Suprapubic skin (tissue), 4 donors: ENCODE data around the gene UQCC5. TPM values are rescaled to one million over a fixed set of nuclear protein-coding genes. Genes with fewer than 3 reads are reported as not detected.

Source experiments
- DNase-seq, 2 donors: peaks; one replicate each; pipeline ENCODE4 v3.0.0-alpha.2; 2019; ENCODE audit warnings: low spot score in 2 of 2
- H3K27ac ChIP-seq: fragments of 200-600 bp; sonication (generic); one replicate; pipeline ENCODE4 v1.5.1; 2019
- H3K27me3 ChIP-seq: fragments of 200-600 bp; sonication (generic); one replicate; pipeline ENCODE4 v1.5.1; 2019
- H3K36me3 ChIP-seq: fragments of 200-600 bp; sonication (generic); one replicate; pipeline ENCODE4 v1.5.1; 2019
- H3K4me1 ChIP-seq: fragments of 200-600 bp; sonication (generic); one replicate; pipeline ENCODE4 v1.5.1; 2019
- H3K4me3 ChIP-seq: fragments of 200-600 bp; sonication (generic); one replicate; pipeline ENCODE4 v1.5.1; 2019; ENCODE audit warnings: mild to moderate bottlenecking
- H3K9me3 ChIP-seq: fragments of 200-600 bp; sonication (generic); one replicate; pipeline ENCODE4 v1.5.1; 2019
- EP300 ChIP-seq: sonication (generic); formaldehyde crosslinking; IDR thresholded peaks from one replicate; pipeline ENCODE4 v1.6.1; 2017; ENCODE audit warnings: antibody characterized with exemption
- POLR2A ChIP-seq, 2 donors: fragments of 450-650 bp; IDR thresholded peaks; one replicate each; pipeline ENCODE4 v1.6.1; 2017; ENCODE audit warnings: antibody characterized with exemption in 2 of 2, mild to moderate bottlenecking in 2 of 2, moderate library complexity in 2 of 2
- POLR2AphosphoS5 ChIP-seq, 3 donors: sonication (generic); formaldehyde crosslinking; IDR thresholded peaks; one replicate each; pipeline ENCODE4 v1.6.1; 2017; ENCODE audit warnings: antibody characterized with exemption in 3 of 3
- WGBS: methylation state at CpG from one replicate; pipeline ENCODE4 v1.1.5; 2018; 5-methylcytosine and 5-hydroxymethylcytosine counted together
- total RNA-seq, 4 donors: library from RNA; depleted of rRNA; stranded (reverse); fragments of >200 nt; gene quantifications; one replicate each; pipeline ENCODE4 v1.1.0, GENCODE V29; 2016
- TF ChIP-seq, protein P1 (sequence below), 2 donors: fragments of 200-600 bp in 1 of 2; fragments of 450-650 bp in 1 of 2; sonication (generic) in 1 of 2; IDR thresholded peaks; one replicate each; pipeline ENCODE4 v1.5.1; 2016 to 2019; ENCODE audit warnings: antibody characterized with exemption in 2 of 2, mild to moderate bottlenecking in 1 of 2, moderate library complexity in 1 of 2

UQCC5 gene
- total RNA-seq, 4 donors from 2014 or later = 0.68 to 4.0 (median 1.2) TPM

DNA sequence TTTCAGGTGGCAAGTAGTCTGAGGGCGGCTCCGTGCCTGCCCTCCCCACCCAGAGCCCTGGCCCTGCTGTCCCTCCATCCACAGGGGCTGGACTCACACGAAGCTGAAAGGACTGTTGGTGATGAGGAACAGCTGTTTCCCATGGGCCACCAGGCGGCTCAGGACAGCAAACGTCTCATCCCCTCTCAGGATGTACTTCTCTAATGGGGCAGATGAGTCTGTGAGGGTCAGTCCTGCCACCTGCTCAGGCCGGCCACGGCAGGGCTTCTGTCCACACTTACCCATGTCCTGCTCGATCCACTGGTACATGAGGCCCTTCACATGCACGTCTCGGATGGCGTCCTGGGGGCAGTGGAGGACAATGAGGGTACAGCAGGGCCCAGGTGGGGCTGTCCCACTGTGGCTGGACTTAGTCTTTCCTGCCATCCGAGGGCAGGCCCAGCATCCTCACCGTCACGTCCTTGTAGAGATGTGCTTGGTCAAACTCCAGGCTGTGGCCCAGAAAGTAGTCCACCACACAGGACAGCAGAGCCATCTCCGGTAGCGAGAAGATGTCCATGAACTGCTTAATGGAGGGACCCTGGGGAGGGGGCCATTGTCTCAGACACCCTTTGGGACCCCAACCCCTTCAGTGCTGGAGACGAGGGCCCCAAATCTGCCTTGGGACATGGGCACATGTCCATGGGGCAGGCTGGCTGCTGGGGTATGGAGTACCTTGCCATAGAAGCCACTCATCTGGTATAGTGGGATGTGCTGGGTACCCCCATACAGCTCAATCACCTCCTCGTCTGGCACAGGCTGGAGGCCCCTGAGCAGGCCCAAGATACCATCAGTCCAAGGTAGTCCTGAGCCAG is 8.4 kb upstream of the UQCC5 start:
- Histone ChIP-seq H3K36me3 (peaks cover 39% of the 10 kb centered on the region), H3K9me3 (no peaks in the 10 kb centered on the region), H3K4me1 (peaks cover 61% of the 10 kb centered on the region), H3K27ac (no peak overlapping the region), H3K4me3 (no peak overlapping the region), H3K27me3 (no peaks in the 10 kb centered on the region)
- WGBS = 88% methylated on average over 6 of the region's 18 CpGs
- DNase-seq = peak in 1 of 2 donors; percentile 63
- TF ChIP-seq POLR2A (IDR thresholded peaks at IDR 0.05) (no peak), EP300 (no peak), POLR2AphosphoS5 (IDR thresholded peaks at IDR 0.05) (no peak)
- TF ChIP-seq, protein P1, sequence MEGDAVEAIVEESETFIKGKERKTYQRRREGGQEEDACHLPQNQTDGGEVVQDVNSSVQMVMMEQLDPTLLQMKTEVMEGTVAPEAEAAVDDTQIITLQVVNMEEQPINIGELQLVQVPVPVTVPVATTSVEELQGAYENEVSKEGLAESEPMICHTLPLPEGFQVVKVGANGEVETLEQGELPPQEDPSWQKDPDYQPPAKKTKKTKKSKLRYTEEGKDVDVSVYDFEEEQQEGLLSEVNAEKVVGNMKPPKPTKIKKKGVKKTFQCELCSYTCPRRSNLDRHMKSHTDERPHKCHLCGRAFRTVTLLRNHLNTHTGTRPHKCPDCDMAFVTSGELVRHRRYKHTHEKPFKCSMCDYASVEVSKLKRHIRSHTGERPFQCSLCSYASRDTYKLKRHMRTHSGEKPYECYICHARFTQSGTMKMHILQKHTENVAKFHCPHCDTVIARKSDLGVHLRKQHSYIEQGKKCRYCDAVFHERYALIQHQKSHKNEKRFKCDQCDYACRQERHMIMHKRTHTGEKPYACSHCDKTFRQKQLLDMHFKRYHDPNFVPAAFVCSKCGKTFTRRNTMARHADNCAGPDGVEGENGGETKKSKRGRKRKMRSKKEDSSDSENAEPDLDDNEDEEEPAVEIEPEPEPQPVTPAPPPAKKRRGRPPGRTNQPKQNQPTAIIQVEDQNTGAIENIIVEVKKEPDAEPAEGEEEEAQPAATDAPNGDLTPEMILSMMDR (IDR thresholded peaks at IDR 0.05) = no peak

DNA sequence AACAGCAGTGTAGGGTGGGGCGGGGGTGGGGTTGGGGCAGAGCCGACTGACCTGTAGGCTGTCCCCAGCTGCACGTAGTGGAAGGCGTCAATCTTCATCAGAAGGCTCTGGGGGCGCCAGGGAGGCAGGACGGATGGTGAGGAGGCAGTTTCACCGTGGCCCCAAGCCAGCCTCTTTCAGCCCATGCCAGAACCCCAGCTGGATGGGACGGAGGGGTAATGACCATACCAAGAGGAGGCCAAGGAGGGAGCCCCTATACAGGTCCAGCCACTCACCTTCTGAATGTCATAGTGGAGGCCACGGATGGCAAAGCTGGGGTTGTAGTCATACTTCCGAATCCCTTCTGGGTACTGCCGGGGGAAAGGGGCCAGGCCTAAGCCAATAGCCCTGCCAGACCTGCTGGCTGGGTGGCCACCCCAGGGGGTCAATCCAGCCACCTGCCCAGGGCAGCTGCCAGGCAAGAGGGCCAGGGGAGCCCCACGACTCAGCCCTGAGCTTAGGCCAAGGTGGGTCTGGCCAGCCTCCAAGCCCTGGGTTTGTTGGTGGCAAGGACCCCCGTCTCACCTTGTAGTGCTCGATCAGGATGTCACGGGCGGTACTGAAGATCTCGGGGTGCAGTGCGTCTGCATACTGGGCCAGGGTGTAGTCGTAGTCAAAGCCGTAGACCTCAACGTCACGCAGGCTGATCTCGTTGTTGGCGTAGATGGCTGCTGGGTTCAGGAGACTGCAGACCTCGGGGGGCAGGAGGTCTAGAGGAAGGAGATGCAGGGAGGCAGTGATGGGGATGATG is 7.6 kb upstream of the UQCC5 start:
- H3K27ac ChIP-seq = no peak overlapping the region

DNA sequence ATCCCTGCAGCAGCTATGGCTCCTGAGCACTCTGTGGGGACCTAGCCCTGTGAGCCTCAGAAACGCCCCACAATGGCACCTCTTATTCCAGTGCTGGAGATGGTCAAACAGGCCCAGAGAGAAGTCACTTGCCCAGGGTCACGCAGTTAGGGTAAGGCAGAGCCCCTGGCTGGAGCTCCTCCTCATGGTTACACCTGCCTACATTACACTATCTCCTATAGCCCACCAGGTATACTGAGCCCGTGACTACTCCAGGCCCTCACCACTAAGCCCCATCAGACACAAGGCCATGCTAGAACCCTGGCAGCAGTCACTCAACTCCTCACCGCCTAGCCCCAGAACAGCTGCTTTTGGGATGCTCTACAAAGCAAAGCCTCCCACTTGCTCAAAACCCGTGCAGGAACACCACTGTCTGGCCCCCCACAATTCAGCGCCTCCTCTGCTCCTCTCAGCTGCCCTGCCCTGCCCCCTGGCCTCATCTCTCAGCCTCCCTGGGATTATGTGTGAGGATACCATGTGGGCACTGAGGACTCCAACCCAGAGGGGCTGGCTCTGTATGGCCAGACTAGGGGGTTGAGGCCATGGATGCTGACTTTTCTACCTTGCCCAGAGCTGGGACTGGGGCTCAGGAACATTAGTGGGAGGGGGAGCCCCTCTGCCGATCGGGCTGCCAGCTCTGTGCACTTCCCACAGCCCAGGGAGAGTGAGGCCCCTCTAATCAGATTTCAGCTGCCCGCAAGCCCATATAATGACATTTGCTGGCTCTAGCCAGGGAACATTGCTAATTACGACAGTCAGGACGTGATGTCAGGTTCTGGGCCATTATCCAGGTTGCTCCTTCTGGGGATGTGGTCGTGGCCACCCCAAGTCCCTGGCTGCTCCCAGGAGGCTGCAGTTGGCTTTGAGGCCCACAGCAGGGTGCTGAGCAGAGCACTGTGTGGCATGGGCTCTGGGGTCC is 6.8 kb upstream of the UQCC5 start:
- Histone ChIP-seq H3K27me3 (no peaks in the 10 kb centered on the region), H3K4me1 (peaks cover 69% of the 10 kb centered on the region), H3K27ac (no peak overlapping the region), H3K9me3 (no peaks in the 10 kb centered on the region), H3K36me3 (peaks cover 22% of the 10 kb centered on the region), H3K4me3 (no peak overlapping the region)
- peak in 1 of 2 donors; percentile 70 for DNase-seq
- WGBS = 80% methylated on average over 10 of the region's 12 CpGs
- TF ChIP-seq, protein P1 (IDR thresholded peaks at IDR 0.05) = no peak
- TF ChIP-seq POLR2A (IDR thresholded peaks at IDR 0.05) = no peak
- TF ChIP-seq EP300 = no peak
- no peak for TF ChIP-seq POLR2AphosphoS5 (IDR thresholded peaks at IDR 0.05)

More for the DNA sequence above, 7.6 kb upstream of the UQCC5 start:
- TF ChIP-seq POLR2AphosphoS5 (IDR thresholded peaks at IDR 0.05) (no peak), EP300 (no peak), POLR2A (IDR thresholded peaks at IDR 0.05) (no peak)
- TF ChIP-seq, protein P1 (IDR thresholded peaks at IDR 0.05) = no peak
- WGBS = 89% methylated on average over 16 of the region's 25 CpGs
- Histone ChIP-seq H3K4me1 (peaks cover 66% of the 10 kb centered on the region), H3K27me3 (no peaks in the 10 kb centered on the region), H3K36me3 (peaks cover 30% of the 10 kb centered on the region), H3K9me3 (no peaks in the 10 kb centered on the region), H3K4me3 (no peak overlapping the region)
- DNase-seq = peak in 1 of 2 donors; percentile 76

DNA sequence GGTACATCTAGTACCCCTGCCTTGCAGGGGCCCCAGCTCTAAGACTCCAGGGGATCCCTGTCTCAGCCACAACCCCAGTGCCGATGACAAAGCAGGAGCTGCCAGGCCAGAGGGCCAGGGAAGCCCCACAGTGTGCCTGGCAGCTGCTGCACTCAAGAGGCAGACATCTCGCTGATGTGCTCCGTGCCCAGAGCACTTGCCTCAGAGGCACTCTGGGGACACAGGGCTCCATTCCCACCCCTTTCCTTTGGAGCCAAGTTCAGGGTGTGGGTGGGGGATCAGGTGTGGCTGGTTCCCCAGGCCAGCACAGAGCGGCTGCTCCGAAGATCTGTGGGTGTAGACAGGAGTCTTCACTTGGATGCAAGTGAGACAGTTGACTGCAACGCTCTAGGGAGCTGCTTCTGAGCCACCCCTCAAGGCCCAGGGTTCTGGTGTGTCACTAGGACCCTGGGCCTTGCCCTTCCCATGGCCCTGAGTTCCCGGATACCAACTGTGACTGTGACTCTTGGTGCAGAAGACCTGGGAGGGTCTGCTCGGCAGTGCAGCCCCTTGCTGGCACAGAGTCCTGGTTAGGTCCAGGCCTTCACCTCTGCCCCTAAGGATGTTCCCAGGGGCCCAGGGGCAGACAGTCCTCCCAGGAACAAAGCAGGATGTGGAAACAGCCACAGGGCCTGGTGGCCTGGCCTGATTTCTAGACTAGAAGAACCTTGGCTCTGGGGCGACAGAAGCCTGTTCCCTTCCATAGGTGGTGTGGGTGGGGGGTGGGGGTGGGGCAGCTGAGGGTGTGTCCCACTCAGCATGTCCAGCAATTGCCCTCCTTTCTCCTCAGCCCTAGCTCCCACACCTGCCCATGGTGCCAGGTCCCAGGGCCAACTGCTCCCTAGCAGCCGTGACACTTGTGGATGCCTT is 5.2 kb upstream of the UQCC5 start:
- 44% methylated on average over 3 of the region's 10 CpGs for WGBS
- peak; percentile 59 to 75 for DNase-seq
- H3K36me3 ChIP-seq = peaks cover 22% of the 10 kb centered on the region
- peaks cover 71% of the 10 kb centered on the region for H3K4me1 ChIP-seq
- TF ChIP-seq EP300 = no peak
- TF ChIP-seq, protein P1 (IDR thresholded peaks at IDR 0.05) = no peak
- TF ChIP-seq POLR2AphosphoS5 (IDR thresholded peaks at IDR 0.05) = no peak
- no peak for TF ChIP-seq POLR2A (IDR thresholded peaks at IDR 0.05)
- H3K27me3 ChIP-seq = no peaks in the 10 kb centered on the region
- peak overlapping the region; percentile 2 for H3K27ac ChIP-seq
- H3K9me3 ChIP-seq = no peaks in the 10 kb centered on the region
- H3K4me3 ChIP-seq = no peak overlapping the region
